MM.1S (cell line): Measurements from ENCODE around the gene SH3PXD2A.

Source experiments
- DNase-seq: peaks from one replicate; pipeline ENCODE4 v3.0.0-alpha.2; 2015
- H2AFZ ChIP-seq: fragments of 300-600 bp; sonication (generic); 2 replicates; pipeline ENCODE4 v1.6.0; 2016; ENCODE audit warnings: antibody characterized with exemption, low read length
- H3F3A ChIP-seq: fragments of 300-600 bp; sonication (generic); 2 replicates; pipeline ENCODE4 v1.6.1; 2016; ENCODE audit warnings: mild to moderate bottlenecking, antibody characterized with exemption, low read length, moderate library complexity, mixed read lengths; ENCODE audit not compliant: insufficient read depth
- H3K27ac ChIP-seq: fragments of 300-600 bp; sonication (generic); 2 replicates; pipeline ENCODE4 v1.5.1; 2016; ENCODE audit warnings: mild to moderate bottlenecking, low read length
- H3K27me3 ChIP-seq: fragments of 300-600 bp; sonication (generic); replicated peaks from 2 replicates; pipeline ENCODE4 v1.6.0; 2016; ENCODE audit warnings: low read length; ENCODE audit not compliant: insufficient read depth
- H3K36me3 ChIP-seq: fragments of 300-600 bp; sonication (generic); replicated peaks from 2 replicates; pipeline ENCODE4 v1.6.1; 2016; ENCODE audit warnings: mild to moderate bottlenecking, low read length, mixed read lengths; ENCODE audit not compliant: insufficient read depth
- H3K4me1 ChIP-seq: fragments of 300-600 bp; sonication (generic); 2 replicates; pipeline ENCODE4 v1.6.1; 2016; ENCODE audit warnings: low read length, mixed read lengths
- H3K4me2 ChIP-seq: fragments of 300-600 bp; sonication (generic); 2 replicates; pipeline ENCODE4 v1.6.0; 2016; ENCODE audit warnings: low read depth, low read length
- H3K4me3 ChIP-seq: fragments of 300-600 bp; sonication (generic); 2 replicates; pipeline ENCODE4 v1.5.1; 2016; ENCODE audit warnings: low read length, mixed read lengths
- H3K79me2 ChIP-seq: fragments of 300-600 bp; sonication (generic); 2 replicates; pipeline ENCODE4 v1.6.1; 2016; ENCODE audit warnings: mixed run types, low read length, mixed read lengths
- H3K9ac ChIP-seq: fragments of 300-600 bp; sonication (generic); 2 replicates; pipeline ENCODE4 v1.6.1; 2016; ENCODE audit warnings: low read length, mixed read lengths
- H3K9me2 ChIP-seq: fragments of 300-600 bp; sonication (generic); replicated peaks from 2 replicates; pipeline ENCODE4 v1.6.1; 2016; ENCODE audit warnings: mild to moderate bottlenecking, low read length, mixed read lengths; ENCODE audit not compliant: insufficient read depth
- H3K9me3 ChIP-seq: fragments of 300-600 bp; sonication (generic); replicated peaks from 2 replicates; pipeline ENCODE4 v1.6.1; 2016; ENCODE audit warnings: mild to moderate bottlenecking, low read length, mixed read lengths; ENCODE audit not compliant: insufficient read depth
- H4K20me1 ChIP-seq: fragments of 300-600 bp; sonication (generic); 2 replicates; pipeline ENCODE4 v1.6.1; 2016; ENCODE audit warnings: mild to moderate bottlenecking, low read length, moderate library complexity, mixed read lengths; ENCODE audit not compliant: insufficient read depth
- CTCF ChIP-seq: fragments of 300-600 bp; sonication (generic); IDR thresholded peaks from 2 replicates; pipeline ENCODE4 v1.5.1; 2016; ENCODE audit warnings: antibody characterized with exemption, low read length, mixed read lengths
- EZH2 ChIP-seq: fragments of 300-600 bp; sonication (generic); optimal IDR thresholded peaks from 2 replicates; pipeline ENCODE3; 2017; ENCODE audit warnings: low read depth, mild to moderate bottlenecking, antibody characterized with exemption, low read length, mixed read lengths
- EZH2phosphoT487 ChIP-seq: fragments of 300-600 bp; sonication (generic); IDR thresholded peaks from 2 replicates; pipeline ENCODE4 v1.6.1; 2018; ENCODE audit warnings: antibody characterized with exemption, low read length

Gene SH3PXD2A

GRCh38 chr10:103653581-103654037, 201.8 kb downstream of the SH3PXD2A start:
- H3K4me1 ChIP-seq = no peaks in the 10 kb centered on the region
- no peaks in the 10 kb centered on the region for H3K36me3 ChIP-seq
- no peak overlapping the region for H3K27ac ChIP-seq
- no peak overlapping the region for H2AFZ ChIP-seq
- no peak for DNase-seq
- no peak overlapping the region for H3K9ac ChIP-seq
- no peaks in the 10 kb centered on the region for H3F3A ChIP-seq
- no peaks in the 10 kb centered on the region for H3K9me3 ChIP-seq
- no peak overlapping the region for H3K4me3 ChIP-seq
- TF ChIP-seq EZH2phosphoT487 = no peak
- TF ChIP-seq EZH2 = no peak
- no peak for TF ChIP-seq CTCF
- H3K79me2 ChIP-seq = peaks cover 25% of the 10 kb centered on the region
- no peaks in the 10 kb centered on the region for H3K9me2 ChIP-seq
- H3K27me3 ChIP-seq = no peaks in the 10 kb centered on the region
- no peak overlapping the region for H3K4me2 ChIP-seq
- no peaks in the 10 kb centered on the region for H4K20me1 ChIP-seq

DNA sequence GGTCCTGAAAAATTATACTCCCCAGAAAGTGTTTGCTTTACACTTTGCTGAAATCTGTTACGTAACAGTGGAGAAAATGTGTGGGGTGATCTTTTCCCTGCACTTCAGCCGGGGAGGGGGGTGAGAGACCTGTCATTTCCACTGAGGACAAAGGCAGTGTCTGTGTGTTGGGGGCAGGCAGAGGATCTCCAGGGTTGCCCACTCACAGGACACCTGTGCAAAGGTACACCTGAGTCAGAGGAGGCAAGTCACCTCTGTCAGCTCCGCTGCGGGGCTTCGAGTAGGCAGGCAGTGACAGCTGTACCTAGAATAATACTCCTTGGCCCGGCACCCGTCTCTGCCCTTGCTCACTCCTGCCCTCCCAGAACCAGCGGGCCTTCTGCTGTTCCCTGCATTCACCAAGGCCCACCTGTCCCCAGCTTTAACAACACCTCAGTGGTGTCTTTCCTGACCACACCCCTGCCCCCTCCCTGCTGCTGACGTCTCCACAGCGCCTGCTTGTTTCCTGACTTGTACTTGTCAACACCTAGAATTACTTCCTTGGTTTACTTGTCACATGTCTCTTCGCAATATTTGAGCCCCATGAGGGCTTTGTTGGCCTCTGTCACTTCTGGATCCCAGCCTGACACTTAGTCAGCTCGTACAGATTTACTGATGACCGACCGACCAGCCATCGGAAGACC, 202.6 kb downstream of the SH3PXD2A start:
- Histone ChIP-seq H3K9ac (no peak overlapping the region), H3F3A (no peaks in the 10 kb centered on the region), H3K9me2 (no peaks in the 10 kb centered on the region), H3K27me3 (no peaks in the 10 kb centered on the region), H3K4me3 (no peak overlapping the region), H3K27ac (no peak overlapping the region), H3K79me2 (peaks cover 25% of the 10 kb centered on the region), H3K9me3 (no peaks in the 10 kb centered on the region), H3K36me3 (no peaks in the 10 kb centered on the region), H4K20me1 (no peaks in the 10 kb centered on the region), H2AFZ (no peak overlapping the region), H3K4me2 (no peak overlapping the region), H3K4me1 (no peaks in the 10 kb centered on the region)
- DNase-seq = no peak
- TF ChIP-seq EZH2 = no peak
- no peak for TF ChIP-seq EZH2phosphoT487
- TF ChIP-seq CTCF = no peak

- Histone ChIP-seq H3K9me3 (no peaks in the 10 kb centered on the region), H3K27ac (no peak overlapping the region), H3K79me2 (peaks cover 29% of the 10 kb centered on the region), H3K4me1 (no peaks in the 10 kb centered on the region), H3K4me2 (no peak overlapping the region), H3K9ac (no peak overlapping the region), H4K20me1 (no peaks in the 10 kb centered on the region), H3K4me3 (no peak overlapping the region), H3K27me3 (no peaks in the 10 kb centered on the region), H2AFZ (no peak overlapping the region), H3F3A (no peaks in the 10 kb centered on the region), H3K9me2 (no peaks in the 10 kb centered on the region), H3K36me3 (no peaks in the 10 kb centered on the region)
- TF ChIP-seq EZH2phosphoT487 = no peak
- no peak for TF ChIP-seq EZH2
- TF ChIP-seq CTCF = no peak
- no peak for DNase-seq
These were observed 203.4 kb downstream of the SH3PXD2A start for GRCh38 chr10:103651783-103652476.
